HepG2 (cell line): ENCODE results near the gene TUT1. TPM values are rescaled to one million over a fixed set of nuclear protein-coding genes. Genes with fewer than 3 reads are reported as not detected.

Experiments
- DBP ChIP-seq: sonication (generic); formaldehyde crosslinking; IDR thresholded peaks from 2 replicates; pipeline ENCODE4 v1.4.0; 2020; ENCODE audit warnings: missing genetic modification reagents; ENCODE audit errors: not compliant biosample characterization
- GATAD2A ChIP-seq: IDR thresholded peaks from 2 replicates; pipeline ENCODE4 v1.6.1; 2016
- HINFP ChIP-seq: sonication (generic); formaldehyde crosslinking; IDR thresholded peaks from 2 replicates; pipeline ENCODE4 v1.4.0; 2020; ENCODE audit warnings: low read depth, mild to moderate bottlenecking, missing genetic modification reagents
- HMG20A ChIP-seq: IDR thresholded peaks from 2 replicates; pipeline ENCODE4 v1.6.1; 2016; ENCODE audit warnings: borderline replicate concordance
- MYNN ChIP-seq: sonication (generic); formaldehyde crosslinking; IDR thresholded peaks from 2 replicates; pipeline ENCODE4 v1.4.0; 2020; ENCODE audit warnings: mild to moderate bottlenecking, low read depth, missing genetic modification reagents
- NAIF1 ChIP-seq: sonication (generic); formaldehyde crosslinking; IDR thresholded peaks from 2 replicates; pipeline ENCODE4 v1.5.0; 2020; ENCODE audit warnings: mild to moderate bottlenecking, missing genetic modification reagents, borderline replicate concordance
- NFYB ChIP-seq: sonication (generic); formaldehyde crosslinking; IDR thresholded peaks from 2 replicates; pipeline ENCODE4 v1.4.0; 2020; ENCODE audit warnings: missing genetic modification reagents
- RARG ChIP-seq: sonication (generic); formaldehyde crosslinking; IDR thresholded peaks from 2 replicates; pipeline ENCODE4 v1.4.0; 2020; ENCODE audit warnings: low read depth, mild to moderate bottlenecking, missing genetic modification reagents
- SMC3 ChIP-seq: IDR thresholded peaks from 2 replicates; pipeline ENCODE4 v1.6.1; 2011; ENCODE audit warnings: low read length, improper control_type of control experiment
- ZNF260 ChIP-seq: sonication (generic); formaldehyde crosslinking; IDR thresholded peaks from 2 replicates; pipeline ENCODE4 v1.4.0; 2020; ENCODE audit warnings: missing genetic modification reagents, low read depth, mild to moderate bottlenecking, borderline replicate concordance
- ZNF644 ChIP-seq: IDR thresholded peaks from 2 replicates; pipeline ENCODE4 v1.6.1; 2016; ENCODE audit warnings: low read depth
- ZNF761 ChIP-seq: sonication (generic); formaldehyde crosslinking; conservative IDR thresholded peaks from 2 replicates; pipeline ENCODE4 v1.4.0; 2020; ENCODE audit warnings: mild to moderate bottlenecking, missing genetic modification reagents
- polyA plus RNA-seq, 8 experiments: library from polyadenylated mRNA; depleted of rRNA in 3 of 8; stranded (reverse) in 7 of 8; unstranded in 1 of 8; fragments of >200 nt; fragmentation: Illumina TruSeq in 4 of 8; extraction: Trizol in 4 of 8; gene quantifications; 2 replicates each; pipeline versions ENCODE4 v1.2.1 to v1.2.3, GENCODE V29; 2011 to 2016; ENCODE audit warnings: low read depth in 4 of 8, missing spikeins in 1 of 8, mixed read lengths in 1 of 8; ENCODE audit not compliant: insufficient read depth in 1 of 8
- total RNA-seq, 5 experiments: library from RNA; depleted of rRNA; stranded (reverse); fragments of >200 nt; fragmentation: Illumina TruSeq; extraction: Trizol; gene quantifications; 2 replicates each; pipeline ENCODE4 v1.2.3, GENCODE V29; 2016; ENCODE audit warnings: low read depth in 1 of 5
- TF ChIP-seq, protein P1 (sequence below): sonication (generic); formaldehyde crosslinking; IDR thresholded peaks from 2 replicates; pipeline ENCODE4 v1.4.0; 2020; ENCODE audit warnings: mild to moderate bottlenecking, missing genetic modification reagents
- TF ChIP-seq, protein P2 (sequence below): sonication (generic); formaldehyde crosslinking; IDR thresholded peaks from 2 replicates; pipeline ENCODE4 v1.4.0; 2020; ENCODE audit warnings: mild to moderate bottlenecking, missing genetic modification reagents

TUT1 gene
- total and polyA plus RNA-seq, 2 of the 13 experiments (the other 11 are each of a cell fraction or from before 2014, with no cell fraction given): 9.7 to 14.3 TPM

DNA sequence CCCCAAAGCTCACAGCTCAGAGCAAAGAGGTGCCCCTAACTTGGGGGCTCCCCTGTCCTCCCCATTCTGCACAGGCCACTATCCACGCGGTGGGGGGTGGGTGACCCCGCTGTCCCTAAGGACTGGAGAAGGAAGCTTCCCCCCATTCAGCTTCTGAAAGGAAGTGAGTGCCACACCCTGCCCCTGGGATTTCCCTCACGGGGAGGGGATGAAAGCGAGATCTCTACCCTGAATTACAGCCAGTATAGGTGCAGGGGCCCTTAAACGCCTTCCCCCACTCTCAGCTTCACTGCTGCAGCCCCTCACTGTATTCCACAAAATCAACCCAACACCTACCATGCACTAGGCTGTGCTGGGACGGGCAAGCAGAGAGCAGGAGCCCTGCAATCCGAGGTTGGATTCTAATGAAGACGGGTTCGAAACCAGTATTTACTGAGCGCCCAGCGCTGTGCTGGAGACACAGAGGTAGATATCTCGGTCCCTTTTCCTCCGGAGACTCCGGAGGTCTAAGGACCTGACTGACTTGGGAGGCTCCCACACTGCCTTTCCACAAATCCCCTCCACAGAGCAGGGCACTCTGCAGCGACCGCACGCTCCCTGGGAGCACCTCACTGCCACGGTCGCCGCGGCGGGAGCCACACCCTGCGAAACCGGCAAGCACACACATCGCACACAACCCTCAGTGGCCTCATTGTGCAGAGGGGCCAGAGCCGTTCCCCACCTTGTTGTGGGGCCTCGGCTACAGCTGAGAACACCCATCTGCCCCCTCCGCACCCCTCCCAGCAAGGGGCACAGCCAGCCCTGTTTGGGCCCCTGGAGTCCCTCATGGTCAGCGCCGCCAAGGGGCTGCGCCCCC is 46.5 kb downstream of the TUT1 start (continued):
- TF ChIP-seq SMC3 (no peak), HINFP (no peak), NFYB (CRISPR knock-in tag) (no peak), NAIF1 (CRISPR knock-in tag) (no peak), HMG20A (CRISPR knock-in tag) (no peak), GATAD2A (CRISPR knock-in tag) (no peak), ZNF260 (CRISPR knock-in tag) (no peak), RARG (CRISPR knock-in tag) (no peak), MYNN (CRISPR knock-in tag) (no peak), DBP (CRISPR knock-in tag) (no peak), ZNF644 (CRISPR knock-in tag) (no peak), ZNF761 (CRISPR knock-in tag) (0 out of 2 replicates have a peak, but pooled peaks have one; percentile 7)
- TF ChIP-seq, protein P1, sequence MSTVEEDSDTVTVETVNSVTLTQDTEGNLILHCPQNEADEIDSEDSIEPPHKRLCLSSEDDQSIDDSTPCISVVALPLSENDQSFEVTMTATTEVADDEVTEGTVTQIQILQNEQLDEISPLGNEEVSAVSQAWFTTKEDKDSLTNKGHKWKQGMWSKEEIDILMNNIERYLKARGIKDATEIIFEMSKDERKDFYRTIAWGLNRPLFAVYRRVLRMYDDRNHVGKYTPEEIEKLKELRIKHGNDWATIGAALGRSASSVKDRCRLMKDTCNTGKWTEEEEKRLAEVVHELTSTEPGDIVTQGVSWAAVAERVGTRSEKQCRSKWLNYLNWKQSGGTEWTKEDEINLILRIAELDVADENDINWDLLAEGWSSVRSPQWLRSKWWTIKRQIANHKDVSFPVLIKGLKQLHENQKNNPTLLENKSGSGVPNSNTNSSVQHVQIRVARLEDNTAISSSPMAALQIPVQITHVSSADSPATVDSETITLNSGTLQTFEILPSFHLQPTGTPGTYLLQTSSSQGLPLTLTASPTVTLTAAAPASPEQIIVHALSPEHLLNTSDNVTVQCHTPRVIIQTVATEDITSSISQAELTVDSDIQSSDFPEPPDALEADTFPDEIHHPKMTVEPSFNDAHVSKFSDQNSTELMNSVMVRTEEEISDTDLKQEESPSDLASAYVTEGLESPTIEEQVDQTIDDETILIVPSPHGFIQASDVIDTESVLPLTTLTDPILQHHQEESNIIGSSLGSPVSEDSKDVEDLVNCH: no peak
- TF ChIP-seq, protein P2, sequence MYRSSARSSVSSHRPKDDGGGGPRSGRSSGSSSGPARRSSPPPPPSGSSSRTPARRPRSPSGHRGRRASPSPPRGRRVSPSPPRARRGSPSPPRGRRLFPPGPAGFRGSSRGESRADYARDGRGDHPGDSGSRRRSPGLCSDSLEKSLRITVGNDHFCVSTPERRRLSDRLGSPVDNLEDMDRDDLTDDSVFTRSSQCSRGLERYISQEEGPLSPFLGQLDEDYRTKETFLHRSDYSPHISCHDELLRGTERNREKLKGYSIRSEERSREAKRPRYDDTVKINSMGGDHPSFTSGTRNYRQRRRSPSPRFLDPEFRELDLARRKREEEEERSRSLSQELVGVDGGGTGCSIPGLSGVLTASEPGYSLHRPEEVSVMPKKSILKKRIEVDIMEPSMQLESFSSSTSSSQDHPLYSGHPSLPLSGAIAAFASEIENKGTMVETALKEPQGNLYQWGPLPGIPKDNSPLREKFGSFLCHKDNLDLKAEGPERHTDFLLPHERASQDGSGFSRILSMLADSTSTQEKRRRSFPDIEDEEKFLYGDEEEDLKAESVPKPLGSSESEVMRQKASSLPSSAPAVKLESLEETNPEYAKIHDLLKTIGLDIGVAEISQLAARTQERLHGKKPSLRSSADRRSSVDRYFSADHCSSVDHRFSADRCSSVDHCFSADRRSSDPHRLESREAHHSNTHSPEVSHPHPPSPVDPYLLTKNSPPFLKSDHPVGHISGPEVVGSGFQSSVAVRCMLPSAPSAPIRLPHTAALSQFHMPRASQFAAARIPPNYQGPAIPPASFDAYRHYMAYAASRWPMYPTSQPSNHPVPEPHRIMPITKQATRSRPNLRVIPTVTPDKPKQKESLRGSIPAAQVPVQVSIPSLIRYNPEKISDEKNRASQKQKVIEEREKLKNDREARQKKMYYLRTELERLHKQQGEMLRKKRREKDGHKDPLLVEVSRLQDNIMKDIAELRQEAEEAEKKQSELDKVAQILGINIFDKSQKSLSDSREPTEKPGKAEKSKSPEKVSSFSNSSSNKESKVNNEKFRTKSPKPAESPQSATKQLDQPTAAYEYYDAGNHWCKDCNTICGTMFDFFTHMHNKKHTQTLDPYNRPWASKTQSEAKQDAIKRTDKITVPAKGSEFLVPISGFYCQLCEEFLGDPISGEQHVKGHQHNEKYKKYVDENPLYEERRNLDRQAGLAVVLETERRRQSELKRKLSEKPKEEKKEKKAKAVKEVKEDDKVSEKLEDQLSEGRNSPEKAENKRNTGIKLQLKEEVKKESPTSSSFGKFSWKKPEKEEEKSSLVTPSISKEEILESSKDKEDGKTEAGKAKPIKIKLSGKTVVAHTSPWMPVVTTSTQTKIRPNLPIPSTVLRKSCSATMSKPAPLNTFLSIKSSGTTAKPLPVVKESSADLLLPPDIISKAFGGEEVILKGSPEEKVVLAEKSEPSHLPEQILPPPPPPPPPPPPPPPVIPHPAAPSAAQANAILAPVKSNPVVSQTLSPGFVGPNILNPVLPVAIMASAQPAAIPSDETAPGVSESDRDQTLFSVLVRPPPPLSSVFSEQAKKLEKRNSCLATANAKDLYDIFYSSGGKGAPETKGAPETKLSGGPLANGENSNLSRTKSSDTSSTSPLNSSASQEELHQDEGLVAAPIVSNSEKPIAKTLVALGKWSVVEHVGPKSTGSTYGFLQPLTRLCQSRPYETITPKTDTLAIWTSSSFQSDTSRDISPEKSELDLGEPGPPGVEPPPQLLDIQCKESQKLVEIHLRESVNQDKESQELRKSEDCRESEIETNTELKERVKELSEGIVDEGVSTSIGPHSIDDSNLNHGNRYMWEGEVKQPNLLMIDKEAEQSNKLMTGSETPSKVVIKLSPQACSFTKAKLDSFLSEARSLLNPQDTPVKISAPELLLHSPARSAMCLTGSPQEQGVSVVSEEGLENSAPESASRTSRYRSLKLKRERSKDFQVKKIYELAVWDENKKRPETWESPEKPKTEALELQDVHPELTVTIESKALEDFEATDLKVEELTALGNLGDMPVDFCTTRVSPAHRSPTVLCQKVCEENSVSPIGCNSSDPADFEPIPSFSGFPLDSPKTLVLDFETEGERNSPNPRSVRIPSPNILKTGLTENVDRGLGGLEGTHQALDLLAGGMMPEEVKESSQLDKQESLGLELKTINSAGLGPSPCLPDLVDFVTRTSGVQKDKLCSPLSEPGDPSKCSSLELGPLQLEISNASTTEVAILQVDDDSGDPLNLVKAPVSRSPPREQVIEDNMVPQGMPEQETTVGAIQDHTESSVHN (CRISPR knock-in tag): no peak
